GM23338 (cell line): ENCODE data around the gene MLLT11.

Experiments used
- EZH2 ChIP-seq: fragments of 200-600 bp; sonication (generic); IDR thresholded peaks from one replicate; pipeline ENCODE4 v1.8.0; 2017; ENCODE audit warnings: antibody characterized with exemption, mild to moderate bottlenecking, low read depth; ENCODE audit not compliant: unreplicated experiment
- EZH2phosphoT487 ChIP-seq: fragments of 200-600 bp; sonication (generic); IDR thresholded peaks from one replicate; pipeline ENCODE4 v1.8.1; 2018; ENCODE audit warnings: antibody characterized with exemption; ENCODE audit not compliant: unreplicated experiment
- JUNB ChIP-seq: IDR thresholded peaks from one replicate; pipeline ENCODE4 v1.6.1; 2016; ENCODE audit warnings: antibody characterized with exemption; ENCODE audit not compliant: unreplicated experiment
- POLR2AphosphoS5 ChIP-seq: IDR thresholded peaks from 2 replicates; pipeline ENCODE4 v1.6.1; 2016; ENCODE audit warnings: antibody characterized with exemption, low read depth
- STAT1 ChIP-seq: IDR thresholded peaks from one replicate; pipeline ENCODE4 v1.6.1; 2016; ENCODE audit warnings: antibody characterized with exemption; ENCODE audit not compliant: unreplicated experiment
- ZNF331 ChIP-seq: fragments of 250-450 bp; sonication (Bioruptor Pico); IDR thresholded peaks from 2 replicates; pipeline ENCODE4 v1.5.0; 2020; ENCODE audit warnings: low read depth, mild to moderate bottlenecking, moderate library complexity
- TF ChIP-seq, protein P1 (sequence below), 2 experiments: fragments of 200-600 bp in 1 of 2; sonication (generic) in 1 of 2; conservative IDR thresholded peaks; 2 replicates each; pipeline versions ENCODE4 v1.5.1 to v1.6.1; 2016 to 2017; ENCODE audit warnings: antibody characterized with exemption in 2 of 2, low read depth in 2 of 2, mild to moderate bottlenecking in 2 of 2, moderate library complexity in 1 of 2
- TF ChIP-seq, protein P2 (sequence below): IDR thresholded peaks from one replicate; pipeline ENCODE4 v1.6.1; 2018; ENCODE audit warnings: antibody characterized with exemption; ENCODE audit not compliant: unreplicated experiment
- TF ChIP-seq, protein P3 (sequence below): fragments of 250-450 bp; sonication (Bioruptor Pico); IDR thresholded peaks from 2 replicates; pipeline ENCODE4 v1.5.0; 2020; ENCODE audit warnings: mild to moderate bottlenecking, moderate library complexity

DNA sequence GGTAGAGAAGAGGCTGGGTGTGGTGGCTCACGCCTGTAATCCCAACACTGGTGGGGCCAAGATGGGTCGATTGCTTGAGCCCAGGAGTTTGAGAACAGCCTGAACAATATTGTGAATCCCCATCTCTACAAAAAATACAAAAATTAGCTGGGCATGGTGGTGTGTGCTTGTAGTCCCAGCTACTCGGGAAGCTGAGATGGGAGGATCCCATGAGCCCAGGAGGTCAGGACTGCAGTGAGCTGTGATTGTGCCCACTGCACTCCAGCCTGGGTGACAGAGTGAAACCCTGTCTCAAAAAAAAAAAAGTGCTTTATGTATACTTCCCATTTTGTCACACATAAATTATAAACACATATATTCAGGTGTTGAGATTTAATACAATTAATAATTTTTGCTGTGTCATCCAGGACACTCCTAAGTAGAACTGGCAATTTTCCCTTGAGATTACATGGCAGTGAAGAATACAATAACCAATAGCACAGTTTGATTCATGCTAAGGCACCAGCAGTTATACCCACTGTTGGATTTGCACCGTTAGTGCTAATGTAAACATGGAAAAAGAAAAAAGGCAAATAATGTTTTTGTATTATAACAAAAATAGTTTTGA, 25.9 kb downstream of the MLLT11 start:
- TF ChIP-seq POLR2AphosphoS5 (no peak), EZH2phosphoT487 (no peak), EZH2 (no peak), JUNB (no peak), STAT1 (no peak), ZNF331 (CRISPR knock-in tag) (no peak)
- TF ChIP-seq, protein P1, sequence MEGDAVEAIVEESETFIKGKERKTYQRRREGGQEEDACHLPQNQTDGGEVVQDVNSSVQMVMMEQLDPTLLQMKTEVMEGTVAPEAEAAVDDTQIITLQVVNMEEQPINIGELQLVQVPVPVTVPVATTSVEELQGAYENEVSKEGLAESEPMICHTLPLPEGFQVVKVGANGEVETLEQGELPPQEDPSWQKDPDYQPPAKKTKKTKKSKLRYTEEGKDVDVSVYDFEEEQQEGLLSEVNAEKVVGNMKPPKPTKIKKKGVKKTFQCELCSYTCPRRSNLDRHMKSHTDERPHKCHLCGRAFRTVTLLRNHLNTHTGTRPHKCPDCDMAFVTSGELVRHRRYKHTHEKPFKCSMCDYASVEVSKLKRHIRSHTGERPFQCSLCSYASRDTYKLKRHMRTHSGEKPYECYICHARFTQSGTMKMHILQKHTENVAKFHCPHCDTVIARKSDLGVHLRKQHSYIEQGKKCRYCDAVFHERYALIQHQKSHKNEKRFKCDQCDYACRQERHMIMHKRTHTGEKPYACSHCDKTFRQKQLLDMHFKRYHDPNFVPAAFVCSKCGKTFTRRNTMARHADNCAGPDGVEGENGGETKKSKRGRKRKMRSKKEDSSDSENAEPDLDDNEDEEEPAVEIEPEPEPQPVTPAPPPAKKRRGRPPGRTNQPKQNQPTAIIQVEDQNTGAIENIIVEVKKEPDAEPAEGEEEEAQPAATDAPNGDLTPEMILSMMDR (conservative IDR thresholded peaks at IDR 0.05; ENCODE audit: low read depth in 2 of 2): no peak
- TF ChIP-seq, protein P2, sequence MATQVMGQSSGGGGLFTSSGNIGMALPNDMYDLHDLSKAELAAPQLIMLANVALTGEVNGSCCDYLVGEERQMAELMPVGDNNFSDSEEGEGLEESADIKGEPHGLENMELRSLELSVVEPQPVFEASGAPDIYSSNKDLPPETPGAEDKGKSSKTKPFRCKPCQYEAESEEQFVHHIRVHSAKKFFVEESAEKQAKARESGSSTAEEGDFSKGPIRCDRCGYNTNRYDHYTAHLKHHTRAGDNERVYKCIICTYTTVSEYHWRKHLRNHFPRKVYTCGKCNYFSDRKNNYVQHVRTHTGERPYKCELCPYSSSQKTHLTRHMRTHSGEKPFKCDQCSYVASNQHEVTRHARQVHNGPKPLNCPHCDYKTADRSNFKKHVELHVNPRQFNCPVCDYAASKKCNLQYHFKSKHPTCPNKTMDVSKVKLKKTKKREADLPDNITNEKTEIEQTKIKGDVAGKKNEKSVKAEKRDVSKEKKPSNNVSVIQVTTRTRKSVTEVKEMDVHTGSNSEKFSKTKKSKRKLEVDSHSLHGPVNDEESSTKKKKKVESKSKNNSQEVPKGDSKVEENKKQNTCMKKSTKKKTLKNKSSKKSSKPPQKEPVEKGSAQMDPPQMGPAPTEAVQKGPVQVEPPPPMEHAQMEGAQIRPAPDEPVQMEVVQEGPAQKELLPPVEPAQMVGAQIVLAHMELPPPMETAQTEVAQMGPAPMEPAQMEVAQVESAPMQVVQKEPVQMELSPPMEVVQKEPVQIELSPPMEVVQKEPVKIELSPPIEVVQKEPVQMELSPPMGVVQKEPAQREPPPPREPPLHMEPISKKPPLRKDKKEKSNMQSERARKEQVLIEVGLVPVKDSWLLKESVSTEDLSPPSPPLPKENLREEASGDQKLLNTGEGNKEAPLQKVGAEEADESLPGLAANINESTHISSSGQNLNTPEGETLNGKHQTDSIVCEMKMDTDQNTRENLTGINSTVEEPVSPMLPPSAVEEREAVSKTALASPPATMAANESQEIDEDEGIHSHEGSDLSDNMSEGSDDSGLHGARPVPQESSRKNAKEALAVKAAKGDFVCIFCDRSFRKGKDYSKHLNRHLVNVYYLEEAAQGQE: no peak
- TF ChIP-seq, protein P3, sequence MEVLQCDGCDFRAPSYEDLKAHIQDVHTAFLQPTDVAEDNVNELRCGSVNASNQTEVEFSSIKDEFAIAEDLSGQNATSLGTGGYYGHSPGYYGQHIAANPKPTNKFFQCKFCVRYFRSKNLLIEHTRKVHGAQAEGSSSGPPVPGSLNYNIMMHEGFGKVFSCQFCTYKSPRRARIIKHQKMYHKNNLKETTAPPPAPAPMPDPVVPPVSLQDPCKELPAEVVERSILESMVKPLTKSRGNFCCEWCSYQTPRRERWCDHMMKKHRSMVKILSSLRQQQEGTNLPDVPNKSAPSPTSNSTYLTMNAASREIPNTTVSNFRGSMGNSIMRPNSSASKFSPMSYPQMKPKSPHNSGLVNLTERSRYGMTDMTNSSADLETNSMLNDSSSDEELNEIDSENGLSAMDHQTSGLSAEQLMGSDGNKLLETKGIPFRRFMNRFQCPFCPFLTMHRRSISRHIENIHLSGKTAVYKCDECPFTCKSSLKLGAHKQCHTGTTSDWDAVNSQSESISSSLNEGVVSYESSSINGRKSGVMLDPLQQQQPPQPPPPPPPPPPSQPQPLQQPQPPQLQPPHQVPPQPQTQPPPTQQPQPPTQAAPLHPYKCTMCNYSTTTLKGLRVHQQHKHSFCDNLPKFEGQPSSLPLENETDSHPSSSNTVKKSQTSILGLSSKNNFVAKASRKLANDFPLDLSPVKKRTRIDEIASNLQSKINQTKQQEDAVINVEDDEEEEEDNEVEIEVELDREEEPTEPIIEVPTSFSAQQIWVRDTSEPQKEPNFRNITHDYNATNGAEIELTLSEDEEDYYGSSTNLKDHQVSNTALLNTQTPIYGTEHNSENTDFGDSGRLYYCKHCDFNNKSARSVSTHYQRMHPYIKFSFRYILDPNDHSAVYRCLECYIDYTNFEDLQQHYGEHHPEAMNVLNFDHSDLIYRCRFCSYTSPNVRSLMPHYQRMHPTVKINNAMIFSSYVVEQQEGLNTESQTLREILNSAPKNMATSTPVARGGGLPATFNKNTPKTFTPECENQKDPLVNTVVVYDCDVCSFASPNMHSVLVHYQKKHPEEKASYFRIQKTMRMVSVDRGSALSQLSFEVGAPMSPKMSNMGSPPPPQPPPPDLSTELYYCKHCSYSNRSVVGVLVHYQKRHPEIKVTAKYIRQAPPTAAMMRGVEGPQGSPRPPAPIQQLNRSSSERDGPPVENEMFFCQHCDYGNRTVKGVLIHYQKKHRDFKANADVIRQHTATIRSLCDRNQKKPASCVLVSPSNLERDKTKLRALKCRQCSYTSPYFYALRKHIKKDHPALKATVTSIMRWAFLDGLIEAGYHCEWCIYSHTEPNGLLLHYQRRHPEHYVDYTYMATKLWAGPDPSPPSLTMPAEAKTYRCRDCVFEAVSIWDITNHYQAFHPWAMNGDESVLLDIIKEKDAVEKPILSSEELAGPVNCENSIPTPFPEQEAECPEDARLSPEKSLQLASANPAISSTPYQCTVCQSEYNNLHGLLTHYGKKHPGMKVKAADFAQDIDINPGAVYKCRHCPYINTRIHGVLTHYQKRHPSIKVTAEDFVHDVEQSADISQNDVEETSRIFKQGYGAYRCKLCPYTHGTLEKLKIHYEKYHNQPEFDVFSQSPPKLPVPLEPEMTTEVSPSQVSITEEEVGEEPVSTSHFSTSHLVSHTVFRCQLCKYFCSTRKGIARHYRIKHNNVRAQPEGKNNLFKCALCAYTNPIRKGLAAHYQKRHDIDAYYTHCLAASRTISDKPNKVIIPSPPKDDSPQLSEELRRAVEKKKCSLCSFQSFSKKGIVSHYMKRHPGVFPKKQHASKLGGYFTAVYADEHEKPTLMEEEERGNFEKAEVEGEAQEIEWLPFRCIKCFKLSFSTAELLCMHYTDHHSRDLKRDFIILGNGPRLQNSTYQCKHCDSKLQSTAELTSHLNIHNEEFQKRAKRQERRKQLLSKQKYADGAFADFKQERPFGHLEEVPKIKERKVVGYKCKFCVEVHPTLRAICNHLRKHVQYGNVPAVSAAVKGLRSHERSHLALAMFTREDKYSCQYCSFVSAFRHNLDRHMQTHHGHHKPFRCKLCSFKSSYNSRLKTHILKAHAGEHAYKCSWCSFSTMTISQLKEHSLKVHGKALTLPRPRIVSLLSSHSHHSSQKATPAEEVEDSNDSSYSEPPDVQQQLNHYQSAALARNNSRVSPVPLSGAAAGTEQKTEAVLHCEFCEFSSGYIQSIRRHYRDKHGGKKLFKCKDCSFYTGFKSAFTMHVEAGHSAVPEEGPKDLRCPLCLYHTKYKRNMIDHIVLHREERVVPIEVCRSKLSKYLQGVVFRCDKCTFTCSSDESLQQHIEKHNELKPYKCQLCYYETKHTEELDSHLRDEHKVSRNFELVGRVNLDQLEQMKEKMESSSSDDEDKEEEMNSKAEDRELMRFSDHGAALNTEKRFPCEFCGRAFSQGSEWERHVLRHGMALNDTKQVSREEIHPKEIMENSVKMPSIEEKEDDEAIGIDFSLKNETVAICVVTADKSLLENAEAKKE (CRISPR knock-in tag): no peak
